IPS-18a (cell line): Measurements from ENCODE around the gene ARHGEF4.

Experiments used
- H3K27ac ChIP-seq: one replicate; pipeline ENCODE4 v1.5.1; 2013; ENCODE audit warnings: low read length
- H3K27me3 ChIP-seq: one replicate; pipeline ENCODE4 v1.6.1; 2013; ENCODE audit warnings: mild to moderate bottlenecking, low read length; ENCODE audit not compliant: control insufficient read depth, insufficient read depth
- H3K36me3 ChIP-seq: one replicate; pipeline ENCODE4 v1.6.1; 2013; ENCODE audit warnings: low read depth, low read length; ENCODE audit not compliant: control insufficient read depth
- H3K4me1 ChIP-seq: one replicate; pipeline ENCODE4 v1.6.1; 2013; ENCODE audit warnings: low read depth, low read length; ENCODE audit not compliant: control insufficient read depth
- H3K4me3 ChIP-seq: one replicate; pipeline ENCODE4 v1.5.1; 2013; ENCODE audit warnings: low read length
- H3K9ac ChIP-seq: one replicate; pipeline ENCODE4 v1.6.1; 2013; ENCODE audit warnings: mild to moderate bottlenecking, low read length, moderate library complexity
- H3K9me3 ChIP-seq: one replicate; pipeline ENCODE4 v1.6.1; 2013; ENCODE audit warnings: low read depth, low read length; ENCODE audit not compliant: control insufficient read depth

Gene ARHGEF4

DNA sequence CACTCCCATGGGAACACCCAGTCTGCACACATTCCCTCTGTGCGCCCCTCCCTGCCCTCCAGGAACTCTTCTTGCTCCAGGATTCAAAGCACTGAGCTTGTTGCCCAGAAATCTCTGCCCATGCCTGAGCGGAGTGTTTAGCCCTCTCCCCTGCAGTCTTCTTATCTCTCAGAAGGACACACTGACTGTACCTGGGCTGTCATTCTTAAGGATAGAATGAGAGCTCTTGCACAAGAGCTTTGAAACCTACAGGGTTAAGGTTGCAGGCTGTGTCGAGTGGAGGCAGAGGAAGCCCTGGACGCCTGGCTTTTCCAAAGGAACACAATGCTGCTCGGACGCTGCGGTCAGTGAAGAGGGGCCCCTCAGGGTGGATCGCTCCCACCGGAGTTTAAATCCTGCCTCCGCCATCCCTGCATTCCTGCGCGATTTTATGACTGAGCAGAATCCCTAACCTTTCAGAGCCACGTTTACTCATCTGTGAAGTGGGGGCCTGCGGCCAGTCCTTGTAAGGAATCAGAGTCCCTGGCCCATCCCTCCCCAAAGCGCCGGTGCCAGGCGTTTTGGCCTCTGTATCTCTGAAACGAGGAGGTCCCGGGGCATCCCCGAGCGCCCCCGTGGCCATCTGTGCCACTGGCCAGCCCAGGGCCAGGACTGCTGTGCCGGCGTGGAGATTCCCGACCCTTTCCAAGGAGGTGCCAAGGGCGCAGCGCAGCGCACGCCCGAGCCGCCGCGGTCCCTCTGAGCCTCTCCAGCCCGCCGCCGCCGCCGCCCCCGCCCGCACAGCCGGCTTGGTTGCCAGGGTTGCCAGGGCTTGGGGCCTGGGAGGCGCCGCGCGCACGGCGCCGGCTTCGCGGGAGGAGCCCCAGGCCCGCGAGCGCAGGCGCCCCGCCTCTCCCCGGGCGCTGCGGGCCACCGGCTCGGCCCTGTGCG lies 197.7 kb downstream of the ARHGEF4 start:
- H3K4me3 ChIP-seq, result peak overlapping the region; percentile 57
- peaks cover 33% of the 10 kb centered on the region for H3K27me3 ChIP-seq
- H3K9me3 ChIP-seq, result no peaks in the 10 kb centered on the region

GRCh38 chr2:131035112-131035825 lies 198.6 kb downstream of the ARHGEF4 start:
- H3K4me1 ChIP-seq, result no peaks in the 10 kb centered on the region
- no peak overlapping the region for H3K9ac ChIP-seq
- H3K9me3 ChIP-seq, result no peaks in the 10 kb centered on the region
- H3K27me3 ChIP-seq, result peaks cover 33% of the 10 kb centered on the region
- peak overlapping the region; percentile 40 for H3K4me3 ChIP-seq
- no peaks in the 10 kb centered on the region for H3K36me3 ChIP-seq
- no peak overlapping the region for H3K27ac ChIP-seq

More for the DNA sequence above, 197.7 kb downstream of the ARHGEF4 start:
- Histone ChIP-seq H3K36me3 (no peaks in the 10 kb centered on the region), H3K4me1 (no peaks in the 10 kb centered on the region), H3K27ac (no peak overlapping the region), H3K9ac (no peak overlapping the region)

GRCh38 chr2:131035826-131036231 lies 199.1 kb downstream of the ARHGEF4 start:
- H3K4me1 ChIP-seq, result no peaks in the 10 kb centered on the region
- H3K36me3 ChIP-seq, result no peaks in the 10 kb centered on the region
- H3K27ac ChIP-seq, result no peak overlapping the region
- no peaks in the 10 kb centered on the region for H3K9me3 ChIP-seq
- H3K4me3 ChIP-seq, result peak overlapping the region; percentile 40
- H3K9ac ChIP-seq, result no peak overlapping the region
- H3K27me3 ChIP-seq, result peaks cover 33% of the 10 kb centered on the region

- peaks cover 33% of the 10 kb centered on the region for H3K27me3 ChIP-seq
These were observed 199.6 kb downstream of the ARHGEF4 start for GRCh38 chr2:131036269-131036668.

DNA sequence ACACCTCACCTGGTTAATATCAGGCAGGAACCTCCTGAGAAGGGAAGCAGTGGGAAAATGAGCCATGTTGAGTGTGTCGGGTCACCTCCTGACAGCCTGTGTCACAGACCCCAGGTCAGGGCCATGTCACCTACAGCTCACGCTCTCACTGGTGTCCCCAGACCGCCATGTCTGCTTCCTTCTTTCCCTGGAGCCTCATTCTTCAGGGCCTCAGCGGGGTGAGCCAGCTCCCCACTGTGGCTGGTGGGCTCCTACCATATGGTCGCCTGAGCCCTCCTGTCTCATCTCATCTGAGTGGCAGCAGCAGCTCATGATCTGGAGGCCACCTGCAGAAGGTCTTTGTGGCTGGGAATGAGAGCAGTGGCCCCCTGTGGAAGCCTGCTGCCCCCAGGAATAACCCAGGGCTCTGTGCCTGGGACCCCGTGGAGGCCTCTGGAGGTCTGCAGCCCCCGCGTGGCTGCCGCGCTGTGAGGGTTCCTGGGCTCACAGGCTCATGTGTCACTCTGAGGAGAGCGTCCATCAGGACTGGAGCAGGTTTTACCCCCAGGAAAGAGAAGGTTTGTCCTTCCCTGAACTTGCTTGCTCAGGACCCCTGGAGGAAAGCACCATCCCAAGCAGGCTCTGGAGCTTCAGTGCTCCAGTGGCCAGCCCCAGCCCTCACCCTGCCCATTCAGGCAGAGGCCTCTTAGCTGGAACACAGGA lies 200.1 kb downstream of the ARHGEF4 start:
- Histone ChIP-seq H3K4me3 (no peak overlapping the region), H3K9ac (no peak overlapping the region), H3K27me3 (peaks cover 33% of the 10 kb centered on the region), H3K36me3 (no peaks in the 10 kb centered on the region), H3K9me3 (no peaks in the 10 kb centered on the region), H3K4me1 (no peaks in the 10 kb centered on the region), H3K27ac (no peak overlapping the region)

More at GRCh38 chr2:131036269-131036668, 199.6 kb downstream of the ARHGEF4 start:
- H3K4me1 ChIP-seq, result no peaks in the 10 kb centered on the region
- H3K27ac ChIP-seq, result no peak overlapping the region
- no peak overlapping the region for H3K4me3 ChIP-seq
- no peak overlapping the region for H3K9ac ChIP-seq
- no peaks in the 10 kb centered on the region for H3K36me3 ChIP-seq
- no peaks in the 10 kb centered on the region for H3K9me3 ChIP-seq

DNA sequence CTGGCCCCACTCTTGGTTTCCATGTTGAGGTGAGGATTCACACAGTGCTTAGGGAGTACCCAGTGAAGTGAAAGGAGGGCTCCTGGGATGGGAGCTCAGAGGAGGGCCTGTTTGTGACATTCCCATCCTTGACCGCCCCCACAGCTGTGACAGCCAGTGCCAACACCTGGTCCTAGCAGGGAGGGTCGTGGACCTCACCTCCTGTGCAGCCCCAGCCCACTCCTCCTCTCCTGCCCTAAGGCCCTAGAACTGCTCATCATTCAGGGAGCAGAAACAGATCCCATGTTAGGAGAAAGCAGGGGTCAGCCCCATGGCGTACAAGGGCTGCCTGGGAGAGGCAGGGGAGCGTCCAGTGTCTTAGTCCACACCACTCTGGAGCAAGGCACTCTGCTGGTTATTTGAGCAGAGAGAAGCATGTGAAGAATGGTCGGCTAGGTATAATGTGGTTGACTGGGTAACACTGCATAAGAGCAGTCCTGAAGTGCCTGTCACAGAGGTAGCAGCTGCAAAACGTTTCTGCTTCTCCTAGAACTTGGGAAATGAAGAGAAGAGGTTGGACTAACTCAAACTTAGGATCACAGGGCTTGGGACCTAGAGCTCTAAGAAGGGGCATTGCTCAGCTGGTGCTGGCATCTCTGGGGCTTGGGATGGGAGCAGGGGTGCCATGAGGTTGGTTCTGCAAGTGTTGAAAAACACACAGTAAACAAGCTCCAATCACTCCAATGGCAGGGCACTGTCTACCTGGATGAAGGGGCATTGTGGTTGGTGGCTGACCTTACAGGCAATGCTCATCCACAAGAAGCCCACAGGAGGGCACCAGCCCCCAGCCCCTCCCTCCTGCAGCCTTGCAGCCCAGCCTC lies 200.9 kb downstream of the ARHGEF4 start:
- no peaks in the 10 kb centered on the region for H3K4me1 ChIP-seq
- H3K9me3 ChIP-seq, result no peaks in the 10 kb centered on the region
- no peak overlapping the region for H3K9ac ChIP-seq
- H3K27ac ChIP-seq, result no peak overlapping the region
- H3K4me3 ChIP-seq, result no peak overlapping the region
- H3K27me3 ChIP-seq, result peaks cover 33% of the 10 kb centered on the region
- no peaks in the 10 kb centered on the region for H3K36me3 ChIP-seq

- H3K27ac ChIP-seq, result no peak overlapping the region
These were observed 201.8 kb downstream of the ARHGEF4 start for GRCh38 chr2:131038258-131039100.

DNA sequence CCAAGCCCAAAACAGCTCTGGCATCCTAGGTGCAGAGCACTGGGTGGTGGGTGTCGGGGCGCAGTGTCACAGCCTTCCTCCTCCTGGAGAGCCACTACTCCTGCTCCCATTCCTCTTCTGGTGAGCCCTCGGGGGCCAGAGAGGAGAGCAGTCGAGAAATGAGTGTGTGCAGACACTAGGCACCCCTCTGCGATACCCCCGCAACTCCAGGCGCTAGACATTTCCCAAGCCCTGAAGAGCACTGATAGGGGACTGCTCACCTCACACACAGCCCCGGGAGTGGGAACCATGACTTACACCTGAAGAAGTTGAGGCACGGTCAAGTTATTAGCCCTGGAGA lies 202.4 kb downstream of the ARHGEF4 start:
- Histone ChIP-seq H3K27me3 (peaks cover 20% of the 10 kb centered on the region), H3K27ac (no peak overlapping the region)

More at GRCh38 chr2:131038258-131039100, 201.8 kb downstream of the ARHGEF4 start:
- Histone ChIP-seq H3K9ac (no peak overlapping the region), H3K4me1 (no peaks in the 10 kb centered on the region), H3K4me3 (no peak overlapping the region), H3K9me3 (no peaks in the 10 kb centered on the region), H3K36me3 (no peaks in the 10 kb centered on the region), H3K27me3 (peaks cover 26% of the 10 kb centered on the region)

GRCh38 chr2:131039535-131039907 lies 202.8 kb downstream of the ARHGEF4 start:
- Histone ChIP-seq H3K27me3 (peaks cover 15% of the 10 kb centered on the region), H3K9ac (no peak overlapping the region), H3K4me3 (no peak overlapping the region), H3K4me1 (no peaks in the 10 kb centered on the region), H3K27ac (no peak overlapping the region), H3K36me3 (no peaks in the 10 kb centered on the region), H3K9me3 (no peaks in the 10 kb centered on the region)

More for the DNA sequence above, 202.4 kb downstream of the ARHGEF4 start:
- no peaks in the 10 kb centered on the region for H3K36me3 ChIP-seq
- no peaks in the 10 kb centered on the region for H3K4me1 ChIP-seq
- H3K9ac ChIP-seq, result no peak overlapping the region
- H3K9me3 ChIP-seq, result no peaks in the 10 kb centered on the region
- no peak overlapping the region for H3K4me3 ChIP-seq

DNA sequence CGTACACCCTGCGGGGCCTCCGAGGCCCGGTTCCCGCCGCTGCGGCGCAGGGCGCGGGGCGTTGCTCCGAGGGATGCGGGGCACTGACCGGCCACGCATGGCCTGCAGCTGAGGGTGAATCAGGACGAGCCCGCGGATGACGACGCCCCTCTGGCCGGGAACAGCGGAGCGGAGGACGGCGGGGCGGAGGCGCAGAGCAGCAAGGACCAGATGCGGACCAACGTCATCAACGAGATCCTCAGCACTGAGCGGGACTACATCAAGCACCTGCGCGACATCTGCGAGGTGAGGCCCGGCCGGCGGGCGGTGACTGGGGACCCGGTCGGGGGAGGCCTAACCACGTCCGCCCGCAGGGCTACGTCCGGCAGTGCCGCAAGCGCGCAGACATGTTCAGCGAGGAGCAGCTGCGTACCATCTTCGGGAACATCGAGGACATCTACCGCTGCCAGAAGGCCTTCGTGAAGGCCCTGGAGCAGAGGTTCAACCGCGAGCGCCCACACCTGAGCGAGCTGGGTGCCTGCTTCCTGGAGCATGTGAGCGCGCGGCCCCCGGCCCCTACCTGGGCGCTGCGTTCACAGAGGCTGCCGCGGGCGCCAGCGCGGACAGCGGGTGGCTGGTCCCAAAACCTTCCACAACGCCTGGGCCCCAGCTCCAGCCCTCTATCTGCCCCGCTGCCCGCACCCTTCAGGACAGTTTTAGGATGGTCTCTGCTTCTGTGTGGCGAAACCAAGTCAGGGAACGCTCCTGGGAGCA lies 203.4 kb downstream of the ARHGEF4 start:
- no peaks in the 10 kb centered on the region for H3K9me3 ChIP-seq
- H3K27me3 ChIP-seq, result peaks cover 13% of the 10 kb centered on the region
- no peak overlapping the region for H3K9ac ChIP-seq
- H3K27ac ChIP-seq, result no peak overlapping the region
- H3K36me3 ChIP-seq, result no peaks in the 10 kb centered on the region
- no peak overlapping the region for H3K4me3 ChIP-seq
- H3K4me1 ChIP-seq, result no peaks in the 10 kb centered on the region
